Measurements from ENCODE around the gene ANKRD34A. TPM values are rescaled to one million over a fixed set of nuclear protein-coding genes. Genes with fewer than 3 reads are reported as not detected.

ANKRD34A gene
- total and polyA plus RNA-seq, 2 of the 13 experiments (the other 11 are each of a cell fraction or from before 2014, with no cell fraction given): 0.05 to 0.07 TPM

DNA sequence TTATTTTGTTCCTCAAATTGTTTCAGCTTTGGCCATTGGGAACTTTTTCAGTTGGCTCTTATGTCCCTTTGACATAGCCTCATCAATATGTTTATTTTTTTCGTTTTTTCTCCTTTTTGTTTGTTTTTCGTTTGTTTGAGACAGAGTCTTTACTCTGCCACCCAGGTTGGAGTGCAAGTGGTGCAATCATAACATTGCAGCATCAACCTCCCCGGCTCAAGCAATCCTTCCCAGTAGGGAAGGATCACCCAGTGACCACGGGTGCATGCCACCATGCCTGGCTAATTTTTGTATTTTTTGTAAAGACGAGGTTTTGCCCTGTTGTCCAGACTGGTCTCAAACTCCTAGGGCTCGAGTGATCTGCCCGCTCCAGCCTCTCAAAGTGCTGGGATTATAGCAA is 8.2 kb upstream of the ANKRD34A start (continued):
- TF ChIP-seq, protein P1, sequence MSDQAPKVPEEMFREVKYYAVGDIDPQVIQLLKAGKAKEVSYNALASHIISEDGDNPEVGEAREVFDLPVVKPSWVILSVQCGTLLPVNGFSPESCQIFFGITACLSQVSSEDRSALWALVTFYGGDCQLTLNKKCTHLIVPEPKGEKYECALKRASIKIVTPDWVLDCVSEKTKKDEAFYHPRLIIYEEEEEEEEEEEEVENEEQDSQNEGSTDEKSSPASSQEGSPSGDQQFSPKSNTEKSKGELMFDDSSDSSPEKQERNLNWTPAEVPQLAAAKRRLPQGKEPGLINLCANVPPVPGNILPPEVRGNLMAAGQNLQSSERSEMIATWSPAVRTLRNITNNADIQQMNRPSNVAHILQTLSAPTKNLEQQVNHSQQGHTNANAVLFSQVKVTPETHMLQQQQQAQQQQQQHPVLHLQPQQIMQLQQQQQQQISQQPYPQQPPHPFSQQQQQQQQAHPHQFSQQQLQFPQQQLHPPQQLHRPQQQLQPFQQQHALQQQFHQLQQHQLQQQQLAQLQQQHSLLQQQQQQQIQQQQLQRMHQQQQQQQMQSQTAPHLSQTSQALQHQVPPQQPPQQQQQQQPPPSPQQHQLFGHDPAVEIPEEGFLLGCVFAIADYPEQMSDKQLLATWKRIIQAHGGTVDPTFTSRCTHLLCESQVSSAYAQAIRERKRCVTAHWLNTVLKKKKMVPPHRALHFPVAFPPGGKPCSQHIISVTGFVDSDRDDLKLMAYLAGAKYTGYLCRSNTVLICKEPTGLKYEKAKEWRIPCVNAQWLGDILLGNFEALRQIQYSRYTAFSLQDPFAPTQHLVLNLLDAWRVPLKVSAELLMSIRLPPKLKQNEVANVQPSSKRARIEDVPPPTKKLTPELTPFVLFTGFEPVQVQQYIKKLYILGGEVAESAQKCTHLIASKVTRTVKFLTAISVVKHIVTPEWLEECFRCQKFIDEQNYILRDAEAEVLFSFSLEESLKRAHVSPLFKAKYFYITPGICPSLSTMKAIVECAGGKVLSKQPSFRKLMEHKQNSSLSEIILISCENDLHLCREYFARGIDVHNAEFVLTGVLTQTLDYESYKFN (CRISPR knock-in tag; conservative IDR thresholded peaks at IDR 0.05): peak; percentile 65
- TF ChIP-seq, protein P2, sequence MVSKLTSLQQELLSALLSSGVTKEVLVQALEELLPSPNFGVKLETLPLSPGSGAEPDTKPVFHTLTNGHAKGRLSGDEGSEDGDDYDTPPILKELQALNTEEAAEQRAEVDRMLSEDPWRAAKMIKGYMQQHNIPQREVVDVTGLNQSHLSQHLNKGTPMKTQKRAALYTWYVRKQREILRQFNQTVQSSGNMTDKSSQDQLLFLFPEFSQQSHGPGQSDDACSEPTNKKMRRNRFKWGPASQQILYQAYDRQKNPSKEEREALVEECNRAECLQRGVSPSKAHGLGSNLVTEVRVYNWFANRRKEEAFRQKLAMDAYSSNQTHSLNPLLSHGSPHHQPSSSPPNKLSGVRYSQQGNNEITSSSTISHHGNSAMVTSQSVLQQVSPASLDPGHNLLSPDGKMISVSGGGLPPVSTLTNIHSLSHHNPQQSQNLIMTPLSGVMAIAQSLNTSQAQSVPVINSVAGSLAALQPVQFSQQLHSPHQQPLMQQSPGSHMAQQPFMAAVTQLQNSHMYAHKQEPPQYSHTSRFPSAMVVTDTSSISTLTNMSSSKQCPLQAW (CRISPR knock-in tag; IDR thresholded peaks at IDR 0.05): no peak
- TF ChIP-seq PHF21A (CRISPR knock-in tag; IDR thresholded peaks at IDR 0.05) (0 out of 2 replicates have a peak, but pooled peaks have one; percentile 31), ZNF354B (CRISPR knock-in tag; IDR thresholded peaks at IDR 0.05) (no peak), SSRP1 (CRISPR knock-in tag; IDR thresholded peaks at IDR 0.05) (no peak), HNRNPK (IDR thresholded peaks at IDR 0.05; ENCODE audit: low read depth, low read length, poor library complexity, severe bottlenecking) (no peak), HOXA7 (CRISPR knock-in tag; IDR thresholded peaks at IDR 0.05) (no peak), MED8 (CRISPR knock-in tag; IDR thresholded peaks at IDR 0.05; ENCODE audit: insufficient replicate concordance) (no peak), ZFP90 (CRISPR knock-in tag; IDR thresholded peaks at IDR 0.05; ENCODE audit: borderline replicate concordance) (no peak), ZEB1 (IDR thresholded peaks at IDR 0.05; ENCODE audit: insufficient replicate concordance, low read depth) (no peak), ZNF605 (CRISPR knock-in tag; IDR thresholded peaks at IDR 0.05) (no peak), SIN3A (IDR thresholded peaks at IDR 0.05; ENCODE audit: borderline replicate concordance, low read depth, low read length) (no peak), ZNF720 (CRISPR knock-in tag; IDR thresholded peaks at IDR 0.05) (no peak), HDAC1 (CRISPR knock-in tag; IDR thresholded peaks at IDR 0.05) (peak; percentile 62; the same call in 1 of the 2 replicates), REL (CRISPR knock-in tag; conservative IDR thresholded peaks at IDR 0.05) (no peak), JUND (CRISPR knock-in tag; IDR thresholded peaks at IDR 0.05) (no peak), HNF4A (CRISPR knock-in tag; IDR thresholded peaks at IDR 0.05) (peak; percentile 79)
- TF ChIP-seq, protein P3, sequence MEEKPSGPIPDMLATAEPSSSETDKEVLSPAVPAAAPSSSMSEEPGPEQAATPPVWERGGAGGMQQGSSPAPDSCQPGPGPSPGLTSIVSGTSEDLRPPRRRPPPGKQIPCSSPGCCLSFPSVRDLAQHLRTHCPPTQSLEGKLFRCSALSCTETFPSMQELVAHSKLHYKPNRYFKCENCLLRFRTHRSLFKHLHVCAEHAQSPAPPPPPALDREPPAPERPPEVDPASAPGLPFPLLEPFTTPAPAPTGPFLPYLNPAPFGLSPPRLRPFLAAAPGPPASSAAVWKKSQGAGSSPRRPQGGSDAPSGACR (CRISPR knock-in tag; IDR thresholded peaks at IDR 0.05): no peak
- TF ChIP-seq, protein P4, sequence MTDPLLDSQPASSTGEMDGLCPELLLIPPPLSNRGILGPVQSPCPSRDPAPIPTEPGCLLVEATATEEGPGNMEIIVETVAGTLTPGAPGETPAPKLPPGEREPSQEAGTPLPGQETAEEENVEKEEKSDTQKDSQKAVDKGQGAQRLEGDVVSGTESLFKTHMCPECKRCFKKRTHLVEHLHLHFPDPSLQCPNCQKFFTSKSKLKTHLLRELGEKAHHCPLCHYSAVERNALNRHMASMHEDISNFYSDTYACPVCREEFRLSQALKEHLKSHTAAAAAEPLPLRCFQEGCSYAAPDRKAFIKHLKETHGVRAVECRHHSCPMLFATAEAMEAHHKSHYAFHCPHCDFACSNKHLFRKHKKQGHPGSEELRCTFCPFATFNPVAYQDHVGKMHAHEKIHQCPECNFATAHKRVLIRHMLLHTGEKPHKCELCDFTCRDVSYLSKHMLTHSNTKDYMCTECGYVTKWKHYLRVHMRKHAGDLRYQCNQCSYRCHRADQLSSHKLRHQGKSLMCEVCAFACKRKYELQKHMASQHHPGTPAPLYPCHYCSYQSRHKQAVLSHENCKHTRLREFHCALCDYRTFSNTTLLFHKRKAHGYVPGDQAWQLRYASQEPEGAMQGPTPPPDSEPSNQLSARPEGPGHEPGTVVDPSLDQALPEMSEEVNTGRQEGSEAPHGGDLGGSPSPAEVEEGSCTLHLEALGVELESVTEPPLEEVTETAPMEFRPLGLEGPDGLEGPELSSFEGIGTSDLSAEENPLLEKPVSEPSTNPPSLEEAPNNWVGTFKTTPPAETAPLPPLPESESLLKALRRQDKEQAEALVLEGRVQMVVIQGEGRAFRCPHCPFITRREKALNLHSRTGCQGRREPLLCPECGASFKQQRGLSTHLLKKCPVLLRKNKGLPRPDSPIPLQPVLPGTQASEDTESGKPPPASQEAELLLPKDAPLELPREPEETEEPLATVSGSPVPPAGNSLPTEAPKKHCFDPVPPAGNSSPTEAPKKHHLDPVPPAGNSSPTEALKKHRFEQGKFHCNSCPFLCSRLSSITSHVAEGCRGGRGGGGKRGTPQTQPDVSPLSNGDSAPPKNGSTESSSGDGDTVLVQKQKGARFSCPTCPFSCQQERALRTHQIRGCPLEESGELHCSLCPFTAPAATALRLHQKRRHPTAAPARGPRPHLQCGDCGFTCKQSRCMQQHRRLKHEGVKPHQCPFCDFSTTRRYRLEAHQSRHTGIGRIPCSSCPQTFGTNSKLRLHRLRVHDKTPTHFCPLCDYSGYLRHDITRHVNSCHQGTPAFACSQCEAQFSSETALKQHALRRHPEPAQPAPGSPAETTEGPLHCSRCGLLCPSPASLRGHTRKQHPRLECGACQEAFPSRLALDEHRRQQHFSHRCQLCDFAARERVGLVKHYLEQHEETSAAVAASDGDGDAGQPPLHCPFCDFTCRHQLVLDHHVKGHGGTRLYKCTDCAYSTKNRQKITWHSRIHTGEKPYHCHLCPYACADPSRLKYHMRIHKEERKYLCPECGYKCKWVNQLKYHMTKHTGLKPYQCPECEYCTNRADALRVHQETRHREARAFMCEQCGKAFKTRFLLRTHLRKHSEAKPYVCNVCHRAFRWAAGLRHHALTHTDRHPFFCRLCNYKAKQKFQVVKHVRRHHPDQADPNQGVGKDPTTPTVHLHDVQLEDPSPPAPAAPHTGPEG (CRISPR knock-in tag; IDR thresholded peaks at IDR 0.05): no peak
